ENCODE data around the gene NFASC.

GRCh38 chr1:204992201-204992997, 121.7 kb downstream of the NFASC start:
- TF ChIP-seq CTCF (IDR thresholded peaks at IDR 0.05; ENCODE audit: extremely low read depth in 1 of 2, insufficient read depth in 1 of 2, low read depth in 1 of 2, low read length in 2 of 2) = no peak
- TF ChIP-seq POLR2A (IDR thresholded peaks at IDR 0.05; ENCODE audit: low read depth, low read length) = no peak
- TF ChIP-seq EZH2 (IDR thresholded peaks at IDR 0.05; ENCODE audit: borderline replicate concordance, low read depth, low read length, severe bottlenecking) = no peak
- TF ChIP-seq MYC (IDR thresholded peaks at IDR 0.05; ENCODE audit: low read depth, low read length) = no peak
- TF ChIP-seq FOS (IDR thresholded peaks at IDR 0.05; ENCODE audit: borderline replicate concordance, insufficient read depth, low read length) = no peak
- TF ChIP-seq POLR2AphosphoS5 (IDR thresholded peaks at IDR 0.05; ENCODE audit: insufficient read depth, low read depth, low read length) = no peak
- no peak for TF ChIP-seq MAX (IDR thresholded peaks at IDR 0.05; ENCODE audit: insufficient read depth, insufficient read length)
- no peak for TF ChIP-seq JUN (IDR thresholded peaks at IDR 0.05; ENCODE audit: borderline replicate concordance, insufficient read depth, insufficient read length, low read depth)
